Mucosa of descending colon (tissue), 3 donors: ENCODE measurements around the gene FOSL2. TPM values are rescaled to one million over a fixed set of nuclear protein-coding genes. Genes with fewer than 3 reads are reported as not detected.

Experiments used
- ATAC-seq: fragments of 200-7000 bp; cut with Tn5 transposase; one replicate; pipeline ENCODE4 v1.9.1; 2020; ENCODE audit warnings: mild to moderate bottlenecking, moderate library complexity
- DNase-seq, 3 donors: peaks; one replicate each; pipeline ENCODE4 v3.0.0-alpha.2; 2020
- H3K36me3 ChIP-seq: fragments of 200-600 bp; one replicate; pipeline ENCODE4 v1.8.0; 2021; ENCODE audit warnings: low read depth, mild to moderate bottlenecking
- H3K4me1 ChIP-seq: fragments of 200-600 bp; one replicate; pipeline ENCODE4 v1.8.0; 2021; ENCODE audit warnings: low read depth, mild to moderate bottlenecking
- H3K4me3 ChIP-seq: fragments of 200-600 bp; one replicate; pipeline ENCODE4 v1.8.0; 2021; ENCODE audit warnings: mild to moderate bottlenecking
- H3K9me3 ChIP-seq: fragments of 200-600 bp; one replicate; pipeline ENCODE4 v1.8.0; 2021; ENCODE audit warnings: mild to moderate bottlenecking
- intact Hi-C, 2 donors: fragments of 100-400 bp; cut with DNase I in 1 of 2; cut with micrococcal nuclease in 1 of 2; formaldehyde crosslinking; loops; one replicate each; pipeline versions ENCODE4 v1.11.0 to v1.11.1; 2022; cut with DNase I, micrococcal nuclease
- total RNA-seq, 3 donors: library from RNA; stranded (reverse); fragmentation: NEBNext Ultra II Directional in 2 of 3; extraction: Animal tissue kit (Norgen Biotek cat#: 25700) in 2 of 3; gene quantifications; one replicate each; pipeline versions ENCODE4 v1.2.1 to v1.2.4, GENCODE V29; 2021 to 2023
- TF ChIP-seq, protein P1 (sequence below): fragments of 200-600 bp; IDR thresholded peaks from one replicate; pipeline ENCODE4 v1.8.0; 2022; ENCODE audit warnings: antibody characterized with exemption, mild to moderate bottlenecking
- donor health status: DM: no; HTN: no; CAD: no; lungs with moderate emphysema.
- donor health status: DM: no; HTN: no; CAD: no.
- donor health status: DM: no; HTN: yes; CAD: no.

FOSL2 gene
- total RNA-seq, 3 donors from 2014 or later: 160 to 166 (median 162) TPM

DNA sequence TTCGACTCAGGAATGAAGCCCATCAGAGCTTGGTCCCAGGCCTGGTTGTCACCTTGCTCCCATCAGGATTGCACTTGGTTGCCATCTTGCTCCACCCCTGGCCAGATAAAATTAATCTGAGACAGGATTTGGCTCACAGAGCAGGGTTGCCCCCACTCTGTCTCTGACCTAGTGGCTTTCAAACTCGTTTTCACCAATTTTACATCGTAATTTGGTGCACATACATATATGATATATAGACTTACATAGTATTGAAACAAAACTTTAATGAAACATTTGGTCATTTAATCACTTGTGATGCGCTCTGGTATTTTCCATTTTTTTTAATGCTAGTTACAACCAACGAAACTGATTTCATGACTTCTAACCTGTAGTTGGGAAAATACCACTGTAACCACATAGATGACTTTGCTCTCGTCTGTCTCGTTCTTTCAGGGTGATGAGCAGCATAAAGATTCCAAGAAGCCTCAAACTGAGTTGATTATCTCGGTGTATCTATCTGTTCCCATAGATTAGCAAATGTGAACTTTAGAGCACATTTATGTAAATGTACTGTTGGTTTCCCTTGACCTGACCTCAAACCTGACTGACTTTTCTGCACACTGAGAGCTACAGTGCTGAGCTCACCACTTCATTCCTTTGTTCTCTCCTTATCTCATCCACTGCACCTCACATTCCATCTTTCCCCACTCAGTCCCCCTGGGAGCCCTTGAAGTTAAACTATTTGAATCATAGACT is 72.7 kb downstream of the FOSL2 start:
- no peaks in the 10 kb centered on the region for H3K4me1 ChIP-seq
- TF ChIP-seq, protein P1, sequence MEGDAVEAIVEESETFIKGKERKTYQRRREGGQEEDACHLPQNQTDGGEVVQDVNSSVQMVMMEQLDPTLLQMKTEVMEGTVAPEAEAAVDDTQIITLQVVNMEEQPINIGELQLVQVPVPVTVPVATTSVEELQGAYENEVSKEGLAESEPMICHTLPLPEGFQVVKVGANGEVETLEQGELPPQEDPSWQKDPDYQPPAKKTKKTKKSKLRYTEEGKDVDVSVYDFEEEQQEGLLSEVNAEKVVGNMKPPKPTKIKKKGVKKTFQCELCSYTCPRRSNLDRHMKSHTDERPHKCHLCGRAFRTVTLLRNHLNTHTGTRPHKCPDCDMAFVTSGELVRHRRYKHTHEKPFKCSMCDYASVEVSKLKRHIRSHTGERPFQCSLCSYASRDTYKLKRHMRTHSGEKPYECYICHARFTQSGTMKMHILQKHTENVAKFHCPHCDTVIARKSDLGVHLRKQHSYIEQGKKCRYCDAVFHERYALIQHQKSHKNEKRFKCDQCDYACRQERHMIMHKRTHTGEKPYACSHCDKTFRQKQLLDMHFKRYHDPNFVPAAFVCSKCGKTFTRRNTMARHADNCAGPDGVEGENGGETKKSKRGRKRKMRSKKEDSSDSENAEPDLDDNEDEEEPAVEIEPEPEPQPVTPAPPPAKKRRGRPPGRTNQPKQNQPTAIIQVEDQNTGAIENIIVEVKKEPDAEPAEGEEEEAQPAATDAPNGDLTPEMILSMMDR: no peak
- ATAC-seq: no peak
- no peaks in the 10 kb centered on the region for H3K36me3 ChIP-seq
- no peak overlapping the region for H3K4me3 ChIP-seq
- no peak for DNase-seq
- intact Hi-C loops: no loop called here
- no peaks in the 10 kb centered on the region for H3K9me3 ChIP-seq

Other genes starting within 250 kb of the FOSL2 start
- 1 to 10 TPM; 2.4 to 4.9 (median 3.6) TPM for gene PLB1, start 103.2 kb downstream of the FOSL2 start, total RNA-seq